SK-N-SH treated with all-trans-retinoic acid at 6 μM for 48 hours (cell line): ENCODE data around the gene BACH2.

Source experiments
- ATAC-seq: fragments of 200-7000 bp; cut with Tn5 transposase; 3 replicates; pipeline ENCODE4 v1.9.1; 2020; ENCODE audit warnings: mild to moderate bottlenecking, moderate library complexity
- ARNTL ChIP-seq: fragments of 450-650 bp; formaldehyde crosslinking; IDR thresholded peaks from 2 replicates; pipeline ENCODE4 v1.5.0; 2020; ENCODE audit warnings: low read depth, mild to moderate bottlenecking, moderate library complexity, borderline replicate concordance
- BACH2 ChIP-seq: fragments of 250-450 bp; sonication (Bioruptor Pico); IDR thresholded peaks from 2 replicates; pipeline ENCODE4 v1.9.0; 2021; ENCODE audit warnings: mild to moderate bottlenecking, borderline replicate concordance
- CSDC2 ChIP-seq: fragments of 250-450 bp; sonication (Bioruptor Pico); IDR thresholded peaks from 2 replicates; pipeline ENCODE4 v1.5.0; 2020; ENCODE audit warnings: mild to moderate bottlenecking, moderate library complexity
- ESRRG ChIP-seq: fragments of 250-450 bp; sonication (Bioruptor Pico); IDR thresholded peaks from 2 replicates; pipeline ENCODE4 v1.6.1; 2021; ENCODE audit warnings: mild to moderate bottlenecking
- GLIS3 ChIP-seq: fragments of 250-450 bp; sonication (Bioruptor Pico); IDR thresholded peaks from 2 replicates; pipeline ENCODE4 v1.5.0; 2020; ENCODE audit warnings: mild to moderate bottlenecking, moderate library complexity
- ISL1 ChIP-seq: fragments of 250-450 bp; sonication (Bioruptor Pico); IDR thresholded peaks from 2 replicates; pipeline ENCODE4 v2.1.2; 2022; ENCODE audit warnings: mild to moderate bottlenecking, moderate library complexity
- OSR1 ChIP-seq: fragments of 250-450 bp; sonication (Bioruptor Pico); IDR thresholded peaks from 2 replicates; pipeline ENCODE4 v1.8.0; 2022; ENCODE audit warnings: moderate library complexity, mild to moderate bottlenecking, inconsistent platforms
- PATZ1 ChIP-seq: fragments of 250-450 bp; sonication (Bioruptor Pico); IDR thresholded peaks from 2 replicates; pipeline ENCODE4 v1.8.0; 2020; ENCODE audit warnings: mild to moderate bottlenecking, moderate library complexity, borderline replicate concordance
- PPARA ChIP-seq: fragments of 250-450 bp; sonication (Bioruptor Pico); IDR thresholded peaks from 2 replicates; pipeline ENCODE4 v1.5.0; 2020; ENCODE audit warnings: mild to moderate bottlenecking, borderline replicate concordance
- RARB ChIP-seq: fragments of 250-450 bp; sonication (Bioruptor Pico); IDR thresholded peaks from 2 replicates; pipeline ENCODE4 v1.8.0; 2021; ENCODE audit warnings: mild to moderate bottlenecking, moderate library complexity
- SNAI2 ChIP-seq: fragments of 250-450 bp; sonication (Bioruptor Pico); IDR thresholded peaks from 2 replicates; pipeline ENCODE4 v1.5.0; 2020; ENCODE audit warnings: mild to moderate bottlenecking, moderate library complexity
- TCF4 ChIP-seq: fragments of 250-450 bp; sonication (Bioruptor Pico); IDR thresholded peaks from 2 replicates; pipeline ENCODE4 v1.8.0; 2021; ENCODE audit warnings: mild to moderate bottlenecking, moderate library complexity, borderline replicate concordance
- TOX ChIP-seq: fragments of 250-450 bp; sonication (Bioruptor Pico); IDR thresholded peaks from 2 replicates; pipeline ENCODE4 v1.8.0; 2021; ENCODE audit warnings: mild to moderate bottlenecking, moderate library complexity, borderline replicate concordance
- TSHZ2 ChIP-seq: fragments of 250-450 bp; sonication (Bioruptor Pico); IDR thresholded peaks from 2 replicates; pipeline ENCODE4 v1.5.0; 2020; ENCODE audit warnings: mild to moderate bottlenecking, moderate library complexity
- ZC3H10 ChIP-seq: fragments of 250-450 bp; sonication (Bioruptor Pico); IDR thresholded peaks from 2 replicates; pipeline ENCODE4 v1.5.1; 2021; ENCODE audit warnings: mild to moderate bottlenecking, moderate library complexity
- ZFP3 ChIP-seq: fragments of 250-450 bp; sonication (Bioruptor Pico); IDR thresholded peaks from 2 replicates; pipeline ENCODE4 v1.5.0; 2020; ENCODE audit warnings: mild to moderate bottlenecking, moderate library complexity
- ZFP30 ChIP-seq: fragments of 450-650 bp; formaldehyde crosslinking; IDR thresholded peaks from 2 replicates; pipeline ENCODE4 v1.5.0; 2022; ENCODE audit warnings: mild to moderate bottlenecking, moderate library complexity
- ZNF565 ChIP-seq: fragments of 450-650 bp; formaldehyde crosslinking; conservative IDR thresholded peaks from 2 replicates; pipeline ENCODE4 v1.5.0; 2020; ENCODE audit warnings: low read depth, mild to moderate bottlenecking, moderate library complexity
- ZNF70 ChIP-seq: fragments of 450-650 bp; formaldehyde crosslinking; IDR thresholded peaks from 2 replicates; pipeline ENCODE4 v1.5.0; 2020; ENCODE audit warnings: mild to moderate bottlenecking, moderate library complexity
- ZNF8 ChIP-seq: fragments of 450-650 bp; formaldehyde crosslinking; IDR thresholded peaks from 2 replicates; pipeline ENCODE4 v1.5.0; 2020; ENCODE audit warnings: mild to moderate bottlenecking, moderate library complexity
- TF ChIP-seq, protein P1 (sequence below): fragments of 250-450 bp; sonication (Bioruptor Pico); IDR thresholded peaks from 2 replicates; pipeline ENCODE4 v1.8.0; 2021; ENCODE audit warnings: low read depth, mild to moderate bottlenecking, moderate library complexity, borderline replicate concordance
- TF ChIP-seq, protein P2 (sequence below): fragments of 250-450 bp; sonication (Bioruptor Pico); IDR thresholded peaks from 2 replicates; pipeline ENCODE4 v1.5.1; 2020; ENCODE audit warnings: low read depth, mild to moderate bottlenecking, moderate library complexity
- TF ChIP-seq, protein P3 (sequence below): fragments of 250-450 bp; sonication (Bioruptor Pico); IDR thresholded peaks from 2 replicates; pipeline ENCODE4 v1.5.1; 2021; ENCODE audit warnings: mild to moderate bottlenecking, moderate library complexity

BACH2 gene

DNA sequence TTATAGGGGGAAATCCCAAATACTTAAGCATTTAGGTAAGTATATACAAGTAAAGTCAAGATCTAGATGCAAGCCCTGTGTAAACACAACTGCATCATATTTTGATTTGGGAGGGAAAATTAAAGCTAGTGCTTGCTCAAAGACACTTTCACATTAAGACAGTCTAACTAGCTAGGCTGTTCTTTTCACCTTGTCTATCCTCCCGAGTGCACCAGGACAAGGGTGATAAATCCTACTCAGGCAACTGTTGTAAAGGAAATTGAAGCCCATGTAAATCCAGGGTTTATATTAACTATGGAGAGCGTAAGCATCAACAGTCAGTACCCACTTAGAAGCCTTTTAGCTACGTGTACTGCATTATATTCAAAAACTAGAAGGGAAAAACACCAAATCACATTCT, 19.3 kb upstream of the BACH2 start (continued):
- TF ChIP-seq TSHZ2 (CRISPR knock-in tag): no peak
- TF ChIP-seq ZFP30 (CRISPR knock-in tag): no peak
- no peak for TF ChIP-seq PATZ1
- TF ChIP-seq TCF4: no peak
- TF ChIP-seq CSDC2 (CRISPR knock-in tag): no peak

GRCh38 chr6:90315354-90315950, 18.8 kb upstream of the BACH2 start:
- TF ChIP-seq ARNTL (CRISPR knock-in tag) (no peak), ZNF8 (CRISPR knock-in tag) (no peak), ZFP3 (CRISPR knock-in tag) (no peak), CSDC2 (CRISPR knock-in tag) (no peak), SNAI2 (no peak)
- no peak for ATAC-seq

GRCh38 chr6:90314514-90314913, 17.9 kb upstream of the BACH2 start:
- no peak for ATAC-seq
- no peak for TF ChIP-seq RARB (CRISPR knock-in tag)
- TF ChIP-seq GLIS3 (CRISPR knock-in tag): no peak
- no peak for TF ChIP-seq SNAI2
- TF ChIP-seq, protein P1, sequence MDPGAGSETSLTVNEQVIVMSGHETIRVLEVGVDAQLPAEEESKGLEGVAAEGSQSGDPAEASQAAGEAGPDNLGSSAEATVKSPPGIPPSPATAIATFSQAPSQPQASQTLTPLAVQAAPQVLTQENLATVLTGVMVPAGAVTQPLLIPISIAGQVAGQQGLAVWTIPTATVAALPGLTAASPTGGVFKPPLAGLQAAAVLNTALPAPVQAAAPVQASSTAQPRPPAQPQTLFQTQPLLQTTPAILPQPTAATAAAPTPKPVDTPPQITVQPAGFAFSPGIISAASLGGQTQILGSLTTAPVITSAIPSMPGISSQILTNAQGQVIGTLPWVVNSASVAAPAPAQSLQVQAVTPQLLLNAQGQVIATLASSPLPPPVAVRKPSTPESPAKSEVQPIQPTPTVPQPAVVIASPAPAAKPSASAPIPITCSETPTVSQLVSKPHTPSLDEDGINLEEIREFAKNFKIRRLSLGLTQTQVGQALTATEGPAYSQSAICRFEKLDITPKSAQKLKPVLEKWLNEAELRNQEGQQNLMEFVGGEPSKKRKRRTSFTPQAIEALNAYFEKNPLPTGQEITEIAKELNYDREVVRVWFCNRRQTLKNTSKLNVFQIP (CRISPR knock-in tag): no peak
- TF ChIP-seq ZNF70 (CRISPR knock-in tag): no peak
- TF ChIP-seq OSR1 (CRISPR knock-in tag): no peak
- no peak for TF ChIP-seq ZNF8 (CRISPR knock-in tag)
- no peak for TF ChIP-seq PATZ1
- TF ChIP-seq, protein P2, sequence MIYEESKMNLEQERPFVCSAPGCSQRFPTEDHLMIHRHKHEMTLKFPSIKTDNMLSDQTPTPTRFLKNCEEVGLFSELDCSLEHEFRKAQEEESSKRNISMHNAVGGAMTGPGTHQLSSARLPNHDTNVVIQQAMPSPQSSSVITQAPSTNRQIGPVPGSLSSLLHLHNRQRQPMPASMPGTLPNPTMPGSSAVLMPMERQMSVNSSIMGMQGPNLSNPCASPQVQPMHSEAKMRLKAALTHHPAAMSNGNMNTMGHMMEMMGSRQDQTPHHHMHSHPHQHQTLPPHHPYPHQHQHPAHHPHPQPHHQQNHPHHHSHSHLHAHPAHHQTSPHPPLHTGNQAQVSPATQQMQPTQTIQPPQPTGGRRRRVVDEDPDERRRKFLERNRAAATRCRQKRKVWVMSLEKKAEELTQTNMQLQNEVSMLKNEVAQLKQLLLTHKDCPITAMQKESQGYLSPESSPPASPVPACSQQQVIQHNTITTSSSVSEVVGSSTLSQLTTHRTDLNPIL (CRISPR knock-in tag): no peak
- no peak for TF ChIP-seq ZFP30 (CRISPR knock-in tag)
- no peak for TF ChIP-seq PPARA

- no peak for ATAC-seq
- TF ChIP-seq CSDC2 (CRISPR knock-in tag): no peak
- no peak for TF ChIP-seq ZFP3 (CRISPR knock-in tag)
- no peak for TF ChIP-seq ESRRG (CRISPR knock-in tag)
- no peak for TF ChIP-seq ZFP30 (CRISPR knock-in tag)
- no peak for TF ChIP-seq ZNF8 (CRISPR knock-in tag)
- TF ChIP-seq GLIS3 (CRISPR knock-in tag): no peak
- TF ChIP-seq, protein P2 (CRISPR knock-in tag): no peak
- TF ChIP-seq ISL1 (CRISPR knock-in tag): no peak
- TF ChIP-seq ARNTL (CRISPR knock-in tag): no peak
- TF ChIP-seq PPARA: no peak
- no peak for TF ChIP-seq TCF4
- no peak for TF ChIP-seq SNAI2
- no peak for TF ChIP-seq BACH2
- TF ChIP-seq TOX (CRISPR knock-in tag): no peak
- TF ChIP-seq, protein P3, sequence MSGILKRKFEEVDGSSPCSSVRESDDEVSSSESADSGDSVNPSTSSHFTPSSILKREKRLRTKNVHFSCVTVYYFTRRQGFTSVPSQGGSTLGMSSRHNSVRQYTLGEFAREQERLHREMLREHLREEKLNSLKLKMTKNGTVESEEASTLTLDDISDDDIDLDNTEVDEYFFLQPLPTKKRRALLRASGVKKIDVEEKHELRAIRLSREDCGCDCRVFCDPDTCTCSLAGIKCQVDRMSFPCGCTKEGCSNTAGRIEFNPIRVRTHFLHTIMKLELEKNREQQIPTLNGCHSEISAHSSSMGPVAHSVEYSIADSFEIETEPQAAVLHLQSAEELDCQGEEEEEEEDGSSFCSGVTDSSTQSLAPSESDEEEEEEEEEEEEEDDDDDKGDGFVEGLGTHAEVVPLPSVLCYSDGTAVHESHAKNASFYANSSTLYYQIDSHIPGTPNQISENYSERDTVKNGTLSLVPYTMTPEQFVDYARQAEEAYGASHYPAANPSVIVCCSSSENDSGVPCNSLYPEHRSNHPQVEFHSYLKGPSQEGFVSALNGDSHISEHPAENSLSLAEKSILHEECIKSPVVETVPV (CRISPR knock-in tag): no peak
- TF ChIP-seq OSR1 (CRISPR knock-in tag): no peak
- TF ChIP-seq ZC3H10: no peak
- TF ChIP-seq ZNF565 (CRISPR knock-in tag): no peak
Observed at GRCh38 chr6:90311569-90311968, 14.9 kb upstream of the BACH2 start.
